ENCODE measurements around the gene TRPM3.

- no peak for TF ChIP-seq ZNF274 (IDR thresholded peaks at IDR 0.05; ENCODE audit: borderline replicate concordance, low read depth, low read length)
- no peak for TF ChIP-seq ETS1 (conservative IDR thresholded peaks at IDR 0.05; ENCODE audit: control insufficient read depth, low read depth, low read length)
- no peak for TF ChIP-seq JUND (IDR thresholded peaks at IDR 0.05; ENCODE audit: borderline replicate concordance, low read depth, low read length)
- no peak for TF ChIP-seq JUND (tag; IDR thresholded peaks at IDR 0.05; ENCODE audit: borderline replicate concordance, low read depth, low read length)
- no peak for TF ChIP-seq ZKSCAN8 (CRISPR knock-in tag; IDR thresholded peaks at IDR 0.05)
- TF ChIP-seq RCOR1 (IDR thresholded peaks at IDR 0.05; ENCODE audit: borderline replicate concordance in 1 of 2, low read depth in 2 of 2, low read length in 2 of 2), result no peak
- TF ChIP-seq ZNF589 (CRISPR knock-in tag; IDR thresholded peaks at IDR 0.05; ENCODE audit: low read depth), result no peak
Observed at GRCh38 chr9:70494221-70494620, 627.2 kb downstream of the TRPM3 start.

Measured in K562 (cell line).